Kidney (tissue), 14 donors: ENCODE measurements around the gene TESMIN. TPM values are rescaled to one million over a fixed set of nuclear protein-coding genes. Genes with fewer than 3 reads are reported as not detected.

Experiments used
- DNase-seq, 5 donors: peaks; one replicate each; pipeline ENCODE4 v3.0.0-alpha.2; 2013 to 2020
- FAIRE-seq: peaks from 2 replicates; lab custom pipeline; 2012; peaks lifted over from hg19 to GRCh38; lab: Jason Lieb, UNC
- H3K27ac ChIP-seq, 2 donors: one replicate each; pipeline ENCODE4 v1.7.0; 2013; ENCODE audit warnings: low read depth in 2 of 2, low read length in 2 of 2, inconsistent platforms in 1 of 2
- H3K27me3 ChIP-seq: one replicate; pipeline ENCODE4 v1.7.1; 2013; ENCODE audit warnings: low read length, inconsistent platforms; ENCODE audit not compliant: control insufficient read depth, insufficient read depth
- H3K36me3 ChIP-seq, 3 donors: one replicate each; pipeline versions ENCODE4 v1.7.0 to v1.7.1; 2013; ENCODE audit warnings: low read length in 3 of 3, control low read depth in 1 of 3, inconsistent platforms in 1 of 3; ENCODE audit not compliant: insufficient read depth in 3 of 3, control insufficient read depth in 2 of 3
- H3K4me1 ChIP-seq, 3 donors: one replicate each; pipeline versions ENCODE4 v1.7.0 to v1.7.1; 2013; ENCODE audit warnings: low read length in 3 of 3, inconsistent platforms in 1 of 3, low read depth in 1 of 3; ENCODE audit not compliant: control insufficient read depth in 2 of 3, insufficient read depth in 2 of 3
- H3K4me3 ChIP-seq, 3 donors: one replicate each; pipeline versions ENCODE4 v1.7.0 to v1.8.1; 2013; ENCODE audit warnings: low read length in 3 of 3, control low read depth in 1 of 3, inconsistent platforms in 1 of 3
- H3K9ac ChIP-seq, 3 donors: one replicate each; pipeline versions ENCODE4 v1.7.0 to v1.7.1; 2013; ENCODE audit warnings: low read length in 3 of 3, control low read depth in 1 of 3, inconsistent platforms in 1 of 3
- H3K9me3 ChIP-seq, 3 donors: one replicate each; pipeline versions ENCODE4 v1.7.0 to v1.7.1; 2013; ENCODE audit warnings: low read length in 3 of 3, control low read depth in 1 of 3, inconsistent platforms in 1 of 3; ENCODE audit not compliant: control insufficient read depth in 2 of 3, insufficient read depth in 1 of 3
- CTCF ChIP-seq: IDR thresholded peaks from 3 replicates; pipeline ENCODE4 v1.5.1; 2012; ENCODE audit warnings: mild to moderate bottlenecking, moderate library complexity, borderline replicate concordance; ENCODE audit not compliant: insufficient read depth; ENCODE audit errors: extremely low read depth
- intact Hi-C: fragments of 100-400 bp; cut with DNase I; formaldehyde crosslinking; loops from one replicate; pipeline ENCODE4 v1.11.1; 2022
- polyA plus RNA-seq: library from polyadenylated mRNA; stranded (reverse); fragments of 350-450 nt; fragmentation: Illumina TruSeq; extraction: RNeasy Lipid Tissue Mini Kit (QIAGEN cat#74804); gene quantifications from one replicate; pipeline ENCODE4 v1.2.3, GENCODE V29; 2014; ENCODE audit warnings: low read depth, low replicate concordance; ENCODE audit not compliant: insufficient read depth
- total RNA-seq: library from RNA; stranded (reverse); fragmentation: NEBNext Ultra II Directional; extraction: Animal tissue kit (Norgen Biotek cat#: 25700); gene quantifications from one replicate; pipeline ENCODE4 v1.2.1, GENCODE V29; 2021
- donor health status: control.
- donor health status: control.
- donor health status: control.
- donor health status: control.
- donor health status: control.
- donor health status: DM: yes; HTN: yes; CAD: no.
- donor health status: Normal renal cell carcinoma (clear cell type).

The TESMIN gene
- total and polyA plus RNA-seq, 2 donors from 2014 or later, result 3.8 to 8.7 TPM

GRCh38 chr11:68780829-68781228 is 29.5 kb upstream of the TESMIN start:
- no peak for DNase-seq
- H3K9me3 ChIP-seq, result no peaks in the 10 kb centered on the region
- no peaks in the 10 kb centered on the region for H3K27me3 ChIP-seq
- H3K9ac ChIP-seq, result no peak overlapping the region
- H3K4me1 ChIP-seq, result no peaks in the 10 kb centered on the region
- TF ChIP-seq CTCF, result no peak
- H3K27ac ChIP-seq, result no peak overlapping the region
- FAIRE-seq, result no peak
- H3K36me3 ChIP-seq, result peaks cover 3 to 49% (median 35%) of the 10 kb centered on the region in 3 donors
- intact Hi-C loops, result no loop called here
- H3K4me3 ChIP-seq, result no peak overlapping the region

GRCh38 chr11:68778205-68778604 is 26.9 kb upstream of the TESMIN start:
- no peaks in the 10 kb centered on the region for H3K4me1 ChIP-seq
- H3K9ac ChIP-seq, result no peak overlapping the region
- H3K4me3 ChIP-seq, result no peak overlapping the region
- H3K36me3 ChIP-seq, result peaks cover 6 to 59% (median 42%) of the 10 kb centered on the region in 3 donors
- intact Hi-C loops, result no loop called here
- TF ChIP-seq CTCF, result no peak
- H3K27me3 ChIP-seq, result no peaks in the 10 kb centered on the region
- FAIRE-seq (no peak), DNase-seq (no peak)
- no peak overlapping the region for H3K27ac ChIP-seq
- H3K9me3 ChIP-seq, result no peaks in the 10 kb centered on the region

- H3K4me1 ChIP-seq, result no peaks in the 10 kb centered on the region
- H3K27me3 ChIP-seq, result no peaks in the 10 kb centered on the region
- no peak overlapping the region for H3K9ac ChIP-seq
- H3K27ac ChIP-seq, result no peak overlapping the region
- DNase-seq (no peak), FAIRE-seq (no peak)
- H3K9me3 ChIP-seq, result no peaks in the 10 kb centered on the region
- peaks cover 8 to 60% (median 43%) of the 10 kb centered on the region in 3 donors for H3K36me3 ChIP-seq
- H3K4me3 ChIP-seq, result no peak overlapping the region
- intact Hi-C loops, result no loop called here
- TF ChIP-seq CTCF, result no peak
These were observed 25.3 kb upstream of the TESMIN start for GRCh38 chr11:68776442-68777235.
